GM19023 (cell line): ENCODE measurements around the gene AKT3.
"Not testable (repeated sequence)": the region's sequence is repeated elsewhere in the genome, so short reads cannot be mapped to it uniquely, and the experiment has no call there.

Experiments used
- ATAC-seq: cut with Tn5 transposase; IDR thresholded peaks from one replicate; pipeline ENCODE4 v1.9.1; 2021; ENCODE audit warnings: mild to moderate bottlenecking, moderate library complexity; ENCODE audit not compliant: unreplicated experiment

Gene AKT3

DNA sequence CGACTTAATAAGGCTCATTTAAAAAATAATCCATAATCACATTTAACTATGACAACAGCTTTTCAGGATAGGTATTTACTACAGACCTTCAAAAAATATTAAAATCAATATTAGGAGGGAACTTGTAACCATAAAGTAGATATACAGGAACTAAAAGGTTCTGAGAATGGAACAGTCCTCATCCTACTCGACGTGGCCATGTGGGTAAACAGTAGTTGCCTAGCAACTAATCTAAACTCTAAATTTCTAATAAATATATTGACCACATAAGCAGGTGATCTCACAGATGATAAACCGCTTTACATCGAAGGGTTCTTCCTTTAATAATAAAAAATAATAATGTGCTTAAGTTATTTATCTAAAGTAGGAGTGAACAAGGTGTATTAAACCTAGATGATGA lies 7.9 kb downstream of the AKT3 start:
- no peak for ATAC-seq

DNA sequence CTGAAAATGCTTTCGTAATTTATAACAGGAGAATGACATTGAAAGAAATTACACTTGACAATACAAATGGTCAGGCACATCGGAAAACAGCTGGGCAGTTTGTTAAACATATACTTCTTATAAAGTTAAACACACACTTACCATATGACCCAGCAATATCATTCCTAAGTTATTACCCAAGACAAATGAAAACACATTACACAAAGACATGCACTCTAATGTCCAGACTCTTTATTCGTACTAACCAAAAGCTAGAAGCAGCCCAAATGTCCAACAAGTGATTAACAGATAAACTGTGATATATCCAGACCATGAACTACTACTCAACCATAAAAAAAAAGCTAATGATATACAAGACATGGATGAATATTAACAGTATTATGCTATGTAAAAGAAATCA lies 8.5 kb downstream of the AKT3 start:
- ATAC-seq: no peak

DNA sequence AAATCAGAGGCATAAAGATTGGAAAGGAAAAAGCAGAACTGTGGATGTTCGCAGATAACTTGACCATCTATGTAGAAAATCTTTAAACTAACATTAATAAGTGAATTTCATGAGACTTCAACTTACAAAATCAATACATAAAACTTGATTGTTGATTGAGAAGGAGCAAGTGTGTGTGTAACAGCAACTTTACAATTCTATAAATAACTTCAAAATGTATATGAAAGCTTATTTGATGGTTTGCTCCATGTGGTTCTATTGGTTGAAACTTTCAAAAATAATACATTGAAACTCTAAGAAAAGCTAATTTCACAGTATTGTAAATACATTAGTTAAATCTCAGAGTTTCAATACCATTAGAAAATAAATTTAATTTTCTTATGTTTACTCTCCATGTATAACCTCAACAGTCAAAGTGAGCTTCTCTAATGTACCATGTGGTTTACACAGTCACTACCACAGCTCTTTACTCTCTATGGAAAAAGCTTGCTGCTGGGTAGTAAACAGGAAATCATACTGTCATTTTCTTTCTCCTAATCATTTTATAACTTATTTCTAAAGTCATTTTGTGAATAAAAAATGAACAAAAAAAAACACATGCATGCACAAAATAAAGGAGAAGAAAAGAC lies 12.0 kb downstream of the AKT3 start:
- ATAC-seq: no peak

DNA sequence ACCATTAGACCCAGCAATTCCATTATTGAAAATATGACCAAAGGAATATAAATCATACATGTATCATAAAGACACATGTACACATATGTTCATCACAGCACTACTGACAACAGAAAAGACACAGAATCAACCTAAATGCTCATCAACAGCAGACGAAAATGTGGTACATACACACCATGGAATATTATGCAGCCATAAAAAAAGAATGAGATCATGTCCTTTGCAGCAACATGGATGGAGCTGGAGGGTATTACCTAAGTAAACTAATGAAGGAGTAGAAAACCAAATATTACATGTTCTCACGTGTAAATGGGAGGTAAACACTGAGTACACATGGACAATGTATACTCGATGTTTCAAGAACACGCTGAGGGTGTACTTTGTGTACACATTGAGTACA lies 15.9 kb downstream of the AKT3 start:
- no peak for ATAC-seq

DNA sequence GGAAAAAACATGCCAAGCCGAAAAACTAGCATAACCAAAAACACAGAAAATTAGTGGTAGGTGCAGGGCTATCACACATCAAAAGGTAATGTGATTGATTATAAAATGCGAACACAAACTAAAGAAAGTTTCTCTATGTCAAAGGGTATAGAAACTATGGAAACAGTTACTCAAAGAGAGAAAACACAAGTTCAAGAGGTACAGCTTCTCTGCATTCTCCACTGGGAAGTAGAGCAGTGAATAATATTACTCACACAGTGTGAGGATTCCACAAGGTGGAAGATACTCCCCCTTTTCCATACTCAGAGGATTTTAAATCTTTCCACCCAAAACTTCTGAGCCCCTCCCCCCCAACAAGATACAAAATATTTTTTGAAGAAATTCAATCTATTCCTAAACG lies 18.6 kb downstream of the AKT3 start:
- ATAC-seq: no peak

DNA sequence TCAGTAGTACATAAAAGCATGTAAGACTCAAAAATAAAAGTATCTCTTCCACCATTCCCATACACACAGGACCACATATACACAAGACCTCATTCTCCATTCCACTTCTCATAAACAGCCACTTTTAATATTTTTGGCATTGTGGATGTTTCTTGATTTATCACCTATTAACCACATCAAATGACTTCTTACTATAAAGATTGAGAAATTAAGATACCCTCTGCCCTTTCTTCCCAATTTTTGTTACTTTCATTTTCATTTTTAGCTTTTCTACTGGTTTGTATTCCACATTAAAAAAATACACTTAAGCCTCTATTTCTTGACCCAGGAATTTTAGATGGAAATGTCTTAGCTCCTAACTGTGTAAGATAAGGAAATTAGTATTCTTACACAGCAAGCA lies 22.8 kb downstream of the AKT3 start:
- no peak for ATAC-seq

DNA sequence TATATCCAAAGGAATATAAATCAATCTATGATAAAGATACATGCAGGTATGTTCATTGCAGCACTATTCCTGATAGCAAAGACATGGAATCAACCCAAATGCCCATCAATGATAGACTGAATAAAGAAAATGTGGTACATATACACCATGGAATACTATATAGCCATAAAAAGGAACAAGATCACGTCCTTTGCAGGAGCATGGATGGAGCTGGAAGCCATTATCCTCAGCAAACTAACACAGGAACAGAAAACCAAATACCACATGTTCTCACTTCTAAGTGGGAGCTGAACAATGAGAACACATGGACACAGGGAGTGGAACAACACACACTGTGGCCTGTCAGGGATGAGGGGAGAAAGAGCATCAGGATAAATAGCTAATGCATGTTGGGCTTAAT lies 25.1 kb downstream of the AKT3 start:
- not testable (repeated sequence) for ATAC-seq

DNA sequence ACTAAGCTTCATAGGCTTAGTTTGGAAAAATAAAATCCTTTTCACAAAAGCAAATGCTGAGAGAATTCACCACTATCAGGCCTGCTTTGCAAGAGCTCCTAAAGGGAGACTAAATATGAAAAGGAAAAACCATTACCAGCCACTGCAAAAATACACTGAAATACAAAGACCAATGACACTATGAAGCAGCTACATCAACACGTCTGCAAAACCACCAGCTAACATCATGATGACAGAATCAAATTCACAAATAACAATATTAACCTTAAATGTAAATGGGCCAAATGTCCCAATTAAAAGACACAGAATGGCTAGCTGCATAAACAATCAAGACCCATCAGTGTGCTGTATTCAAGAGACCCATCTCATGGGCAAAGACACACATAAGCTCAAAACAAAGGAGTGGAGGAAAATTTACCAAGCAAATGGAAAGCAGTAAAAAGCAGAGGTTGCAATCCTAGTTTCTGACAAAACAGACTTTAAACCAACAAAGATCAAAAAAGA lies 28.8 kb downstream of the AKT3 start:
- ATAC-seq: no peak

DNA sequence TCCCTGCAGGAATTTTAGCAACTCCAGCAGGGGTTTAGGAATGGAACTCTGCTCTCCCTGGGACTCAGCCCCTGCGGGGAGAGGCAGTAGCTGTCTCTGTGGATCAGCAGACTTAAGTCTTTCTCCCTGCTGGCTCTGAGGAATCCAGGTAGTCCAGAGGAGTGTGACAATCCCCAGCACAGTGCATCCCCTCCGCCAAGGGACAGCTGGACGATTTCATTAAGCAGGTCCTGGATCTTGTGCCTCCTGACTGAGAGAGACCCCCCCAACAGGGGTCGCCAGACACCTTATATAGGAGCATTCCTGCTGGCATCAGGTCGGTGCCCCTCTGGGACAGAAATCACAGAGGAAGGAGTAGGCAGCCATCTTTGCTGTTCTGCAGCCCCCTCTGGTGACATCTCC lies 30.6 kb downstream of the AKT3 start:
- no peak for ATAC-seq

DNA sequence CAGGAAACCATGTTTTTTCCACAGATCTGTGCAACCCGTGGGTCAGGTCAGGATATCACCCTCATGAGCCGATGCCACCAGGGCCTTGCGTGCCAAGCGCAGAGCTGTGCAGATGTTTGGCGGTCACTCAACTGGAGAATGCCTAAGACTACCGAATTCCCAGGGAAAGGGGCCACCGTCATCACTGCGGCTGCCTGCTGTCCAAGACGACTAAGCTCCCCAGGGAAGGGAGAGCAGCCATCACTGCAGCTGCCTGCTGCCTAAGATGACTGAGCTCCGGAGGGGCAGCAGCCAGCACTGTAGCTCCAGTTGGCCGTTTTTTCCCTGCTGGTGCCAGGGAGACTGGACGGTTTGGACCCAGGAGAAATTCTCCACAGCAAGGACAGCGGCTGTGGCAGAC lies 31.1 kb downstream of the AKT3 start:
- no peak for ATAC-seq

DNA sequence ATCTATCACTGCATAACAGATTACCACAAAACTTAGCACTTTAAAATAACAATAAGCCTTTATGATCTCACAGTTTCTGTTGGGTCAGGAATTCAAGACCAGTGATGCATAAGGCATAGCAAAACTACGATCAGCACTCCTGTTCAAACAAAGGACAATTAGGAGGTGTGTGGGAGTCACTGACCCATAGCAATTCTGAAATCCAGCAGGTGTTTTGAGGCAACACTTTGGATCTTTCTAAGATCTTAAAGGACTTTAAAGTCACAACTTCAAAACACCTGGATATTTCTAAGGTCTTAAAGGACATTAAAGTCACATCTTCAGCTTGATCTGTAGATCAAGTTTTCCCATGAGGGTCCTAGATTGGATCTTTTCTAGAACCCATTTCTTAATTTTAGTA lies 35.3 kb downstream of the AKT3 start:
- no peak for ATAC-seq

DNA sequence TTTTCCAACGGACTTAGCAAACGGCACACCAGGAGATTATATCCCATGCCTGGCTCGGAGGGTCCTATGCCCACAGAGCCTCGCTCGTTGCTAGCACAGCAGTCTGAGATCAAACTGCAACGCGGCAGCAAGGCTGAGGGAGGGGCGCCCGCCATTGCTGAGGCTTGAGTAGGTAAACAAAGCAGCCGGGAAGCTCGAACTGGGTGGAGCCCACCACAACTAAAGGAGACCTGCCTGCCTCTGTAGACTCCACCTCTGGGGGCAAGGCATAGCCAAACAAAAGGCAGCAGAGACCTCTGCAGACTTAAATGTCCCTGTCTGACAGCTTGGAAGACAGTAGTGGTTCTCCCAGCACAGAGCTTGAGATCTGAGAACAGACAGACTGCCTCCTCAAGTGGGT lies 42.7 kb downstream of the AKT3 start:
- ATAC-seq: not testable (repeated sequence)

DNA sequence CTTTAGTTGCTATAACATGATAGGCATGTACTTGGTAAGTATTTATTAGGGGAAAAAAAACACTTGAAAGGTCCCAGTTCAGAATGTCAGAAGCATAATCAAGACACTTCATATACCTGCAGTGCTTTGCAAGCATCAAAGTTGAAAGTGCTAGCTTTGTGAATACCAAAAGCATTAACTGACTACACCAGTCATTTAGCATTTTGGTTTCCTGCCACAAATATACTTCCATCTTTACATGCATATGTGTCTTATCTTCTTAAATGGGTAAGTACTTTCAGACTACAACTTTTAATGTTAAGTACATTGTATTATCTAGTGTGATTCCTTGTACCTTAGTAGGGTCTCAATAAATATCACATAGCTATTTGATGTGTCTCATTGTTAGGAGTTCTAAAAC lies 43.7 kb downstream of the AKT3 start:
- ATAC-seq: no peak

DNA sequence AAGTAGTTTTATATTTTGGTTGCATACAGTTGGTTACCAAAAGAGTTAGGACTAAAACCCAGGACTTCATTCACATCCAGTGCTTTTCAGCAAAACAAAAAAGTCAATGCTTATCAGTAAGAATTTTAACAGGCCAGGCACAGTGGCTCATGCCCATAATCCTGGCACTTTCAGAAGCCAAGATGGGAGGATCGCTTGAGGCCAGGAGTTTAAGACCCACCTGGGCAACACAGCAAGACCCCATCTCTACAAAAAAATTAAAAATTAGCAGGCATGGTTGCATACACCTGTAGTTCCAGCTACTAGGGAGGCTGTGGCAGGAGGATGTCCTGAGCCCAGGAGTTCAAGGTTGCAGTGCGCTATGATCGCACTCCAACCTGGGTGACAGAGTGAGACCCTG lies 47.3 kb downstream of the AKT3 start:
- no peak for ATAC-seq

DNA sequence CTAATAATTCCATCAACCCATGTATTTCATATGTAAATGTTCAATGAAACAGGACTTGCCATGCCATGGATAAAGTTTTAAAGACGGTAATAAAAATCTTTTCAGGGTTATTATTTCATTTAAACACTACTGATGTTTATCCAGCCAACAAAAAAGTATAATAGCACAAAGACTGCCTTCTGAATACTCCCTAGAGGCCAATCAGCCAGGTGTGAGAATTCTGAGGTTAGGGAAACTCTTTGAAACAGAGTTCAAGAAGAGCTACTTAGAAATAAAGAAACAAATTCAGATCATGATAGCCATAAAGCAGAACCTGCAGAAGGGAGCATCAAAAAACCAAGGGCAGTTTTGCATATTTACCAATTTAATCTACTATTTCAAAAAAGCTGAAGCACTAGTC lies 48.7 kb downstream of the AKT3 start:
- no peak for ATAC-seq

DNA sequence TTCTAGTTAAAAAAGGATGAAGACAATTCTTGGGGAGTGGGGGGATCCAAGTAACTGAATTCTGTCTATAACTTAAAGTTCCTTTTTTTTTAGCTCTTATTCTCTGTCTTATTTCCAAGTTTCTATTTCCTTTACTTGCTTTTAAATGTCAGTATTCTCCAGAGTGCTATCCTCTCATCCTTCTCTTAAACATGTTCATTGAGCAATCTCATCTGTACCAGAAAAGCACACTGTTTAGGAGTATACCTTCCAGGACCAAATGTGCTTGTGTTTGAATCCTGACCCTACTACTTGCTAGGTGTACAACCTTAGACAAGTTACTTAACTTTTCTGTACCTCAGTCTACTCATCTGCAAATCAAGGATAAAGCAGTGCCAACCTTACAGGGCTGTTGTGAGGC lies 50.1 kb downstream of the AKT3 start:
- no peak for ATAC-seq

DNA sequence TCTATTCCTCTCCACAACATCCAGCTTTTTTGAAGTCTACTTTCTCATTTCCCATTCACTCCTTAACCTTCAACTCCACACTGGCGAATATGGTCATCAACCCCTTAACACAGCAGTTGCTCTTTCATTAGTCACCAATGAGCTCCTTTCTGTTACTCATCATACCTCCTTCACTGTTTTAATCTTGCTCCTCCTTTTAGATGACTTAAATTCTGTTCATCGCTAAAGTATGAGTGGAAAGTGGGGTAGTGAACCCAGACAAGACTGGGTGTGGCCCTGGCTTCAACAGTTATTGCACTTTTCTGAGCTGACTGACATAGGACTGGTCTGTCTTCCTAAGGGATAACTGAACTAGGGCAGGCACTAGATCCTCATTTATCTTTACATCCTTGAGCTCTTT lies 51.3 kb downstream of the AKT3 start:
- no peak for ATAC-seq

DNA sequence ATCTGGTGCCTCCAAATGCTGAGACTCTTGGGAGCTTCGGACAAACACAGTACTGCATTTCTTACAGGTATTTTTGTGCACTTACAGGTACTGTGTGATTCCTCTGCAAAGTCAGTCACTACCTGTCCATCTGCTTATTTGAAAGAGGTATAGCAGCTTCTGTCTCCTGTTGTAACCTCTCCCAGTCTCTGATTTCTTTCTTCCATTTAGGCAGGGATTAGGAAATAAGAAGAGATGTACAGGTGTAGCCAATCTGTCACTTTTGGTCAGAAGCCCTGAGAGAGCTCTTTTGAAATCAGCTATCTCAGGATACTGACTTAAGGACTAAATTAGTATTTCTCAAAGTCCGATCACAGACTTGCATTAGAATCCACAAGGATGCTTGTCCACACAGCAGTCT lies 54.0 kb downstream of the AKT3 start:
- no peak for ATAC-seq

DNA sequence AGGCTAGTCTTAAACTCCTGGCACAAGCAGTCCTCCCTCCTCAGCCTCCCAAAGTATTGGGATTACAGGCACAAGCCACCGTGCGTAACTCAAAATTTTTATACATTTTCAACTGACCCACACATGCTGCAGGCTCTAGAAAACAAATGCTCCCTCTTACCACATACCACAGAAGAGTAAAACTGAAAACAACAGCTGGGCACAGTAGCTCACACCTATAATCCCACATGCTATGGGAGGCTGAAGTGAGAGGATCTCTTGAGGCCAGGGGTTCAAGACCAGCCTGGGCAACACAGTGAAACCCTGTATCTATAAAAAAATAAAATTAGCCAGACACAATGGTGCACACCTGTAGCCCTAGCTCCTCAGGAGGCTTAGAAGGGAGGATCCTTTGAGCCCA lies 56.7 kb downstream of the AKT3 start:
- ATAC-seq: no peak

DNA sequence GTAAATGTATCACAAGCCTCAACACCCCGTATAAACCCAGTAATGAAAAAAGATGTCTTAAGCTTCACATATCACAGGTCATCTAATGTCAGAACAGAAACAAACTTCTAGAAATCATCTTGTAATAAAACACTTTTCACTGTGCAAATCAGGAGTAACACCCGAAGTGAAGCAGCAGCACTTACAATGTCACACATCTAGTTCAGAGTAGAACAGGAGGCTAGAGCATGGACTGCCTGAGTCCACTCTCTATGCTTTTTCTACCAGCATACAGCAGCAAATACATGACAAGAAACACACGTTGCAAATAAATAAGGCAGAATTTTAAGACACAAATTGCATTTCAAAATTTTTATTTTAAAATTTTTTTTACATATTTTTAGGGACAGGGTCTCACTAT lies 57.2 kb downstream of the AKT3 start:
- no peak for ATAC-seq

DNA sequence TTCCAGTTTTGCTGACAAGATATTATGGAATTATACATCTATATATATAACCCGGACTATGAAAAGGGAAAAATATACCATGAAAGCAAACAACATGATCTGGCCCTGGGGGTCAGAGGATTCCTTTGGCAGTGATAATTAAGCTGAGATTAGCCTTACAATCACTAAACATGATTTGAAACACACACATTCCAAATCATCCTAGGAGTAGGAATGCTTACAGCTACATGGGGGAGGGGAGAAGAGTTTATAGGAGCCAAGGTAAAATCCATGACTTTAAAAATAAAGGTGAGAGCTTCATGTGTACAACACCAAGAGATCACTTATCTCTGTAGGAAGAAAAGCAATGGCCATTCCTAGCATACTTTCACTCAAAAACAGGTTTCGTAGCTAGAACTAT lies 57.6 kb downstream of the AKT3 start:
- ATAC-seq: no peak

DNA sequence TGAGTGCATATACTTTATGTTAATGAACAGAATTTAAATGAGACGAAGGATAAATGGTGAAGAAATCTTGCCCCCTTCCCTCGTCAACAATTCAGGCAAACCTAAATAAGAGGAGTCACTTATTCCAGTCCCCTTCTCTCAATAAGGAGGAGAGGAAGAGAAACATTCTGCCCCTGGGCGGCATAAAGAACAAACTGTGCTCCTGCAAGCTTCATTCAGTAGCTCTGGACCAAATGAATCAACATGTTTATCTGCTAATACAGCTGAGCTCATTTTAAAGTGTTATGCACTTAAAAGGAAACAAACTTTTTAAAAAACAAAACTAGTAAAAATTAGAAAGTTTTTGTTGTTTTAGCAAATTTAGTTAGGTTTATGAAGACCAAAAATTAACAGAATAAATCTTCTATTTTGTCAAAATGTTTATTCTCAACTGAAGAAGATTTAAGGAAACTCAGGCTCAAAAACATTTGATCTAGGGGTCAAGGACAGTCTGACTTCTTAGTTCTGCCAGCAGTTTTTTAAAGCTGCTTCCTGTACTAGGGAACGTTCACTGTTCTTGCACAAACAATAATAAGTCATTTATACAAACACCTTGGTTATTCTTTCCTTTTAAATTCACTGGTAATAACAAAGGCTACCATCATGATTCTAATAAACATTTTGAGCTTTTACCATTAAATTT lies 58.3 kb downstream of the AKT3 start:
- no peak for ATAC-seq

DNA sequence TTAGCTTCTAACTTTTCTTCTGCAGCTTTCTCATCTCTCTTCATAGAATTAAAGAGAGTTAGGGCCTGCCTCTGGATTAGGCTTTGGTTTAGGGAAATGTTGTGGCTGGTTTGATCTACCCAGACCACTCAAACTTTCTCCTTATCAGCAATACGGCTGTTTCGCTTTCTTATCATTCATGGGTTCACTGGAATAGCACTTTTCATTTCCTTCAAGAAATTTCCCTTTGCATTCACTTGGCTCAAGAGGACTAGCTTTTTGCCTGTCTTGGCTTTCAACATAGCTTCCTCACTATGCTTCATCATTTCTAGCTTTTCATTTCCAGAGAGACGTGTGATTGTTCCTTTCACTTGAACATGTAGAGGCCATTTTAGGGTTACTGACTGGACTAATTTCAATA lies 59.6 kb downstream of the AKT3 start:
- no peak for ATAC-seq
